GM19395 (cell line): ENCODE results near the gene MARK3.

Experiments
- ATAC-seq: cut with Tn5 transposase; IDR thresholded peaks from one replicate; pipeline ENCODE4 v1.9.1; 2021; ENCODE audit warnings: mild to moderate bottlenecking, moderate library complexity; ENCODE audit not compliant: unreplicated experiment

The MARK3 gene

DNA sequence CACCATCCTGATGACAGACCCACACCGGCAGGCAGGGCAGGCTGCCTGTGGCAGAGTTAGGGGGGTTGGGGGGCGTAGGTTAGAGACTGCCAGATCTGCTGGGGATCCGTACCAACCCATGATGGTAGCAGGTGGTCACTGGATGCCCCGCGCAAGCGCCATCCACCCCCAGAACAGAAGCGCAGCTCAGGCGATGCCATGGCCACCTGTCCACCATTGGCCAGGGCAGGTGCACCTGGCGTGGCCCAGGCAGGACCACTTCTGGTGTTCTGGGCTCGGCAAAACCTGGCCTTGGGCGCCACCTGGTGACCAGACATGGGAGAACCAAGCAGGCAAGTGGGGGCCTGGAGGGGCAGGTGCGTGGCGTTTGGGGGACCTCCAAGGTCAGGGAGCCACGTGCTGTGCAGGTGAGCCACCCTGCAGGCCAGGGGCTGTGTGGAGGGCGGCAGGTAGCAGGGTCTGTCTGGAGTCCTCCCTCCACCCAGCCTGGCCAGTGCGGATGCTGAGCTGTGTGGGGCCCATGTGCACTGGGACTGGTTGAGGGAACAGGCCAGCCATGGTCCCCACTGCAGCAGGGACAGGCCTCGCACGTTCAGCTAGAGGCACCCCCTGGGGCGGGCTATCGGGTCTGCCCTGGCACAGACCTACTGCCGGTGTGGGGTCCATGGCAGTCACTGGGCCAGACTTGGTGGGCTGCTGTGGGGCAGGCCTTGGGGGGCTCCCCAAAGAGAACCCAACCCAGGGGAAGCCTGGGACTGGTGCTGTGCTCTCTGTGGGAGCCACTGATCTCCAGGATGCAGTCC is 161.6 kb downstream of the MARK3 start:
- no peak for ATAC-seq

DNA sequence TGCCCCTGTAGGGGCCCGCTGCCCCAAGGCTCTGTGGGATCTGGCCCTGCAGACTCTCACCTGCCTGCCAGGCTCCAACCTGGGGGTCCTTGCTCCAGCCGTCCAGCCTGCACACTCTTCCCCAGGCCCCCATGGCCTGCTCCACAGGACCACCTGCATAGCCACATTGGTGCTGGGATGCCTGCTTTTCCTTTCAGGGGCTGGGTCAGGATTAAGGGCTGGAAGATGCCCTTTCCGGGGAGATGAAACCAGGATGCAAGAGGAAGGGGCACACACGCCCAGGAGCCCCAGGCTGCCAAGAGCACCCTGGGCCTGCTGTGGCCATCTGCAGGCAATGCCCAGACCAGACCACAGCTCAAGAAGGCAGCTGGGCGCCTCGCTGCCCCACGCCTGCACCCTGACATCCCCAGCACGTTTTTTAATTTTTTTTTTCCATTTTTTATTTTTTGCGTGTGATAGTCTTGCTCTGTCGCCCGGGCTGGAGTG is 162.3 kb downstream of the MARK3 start:
- ATAC-seq, result no peak

DNA sequence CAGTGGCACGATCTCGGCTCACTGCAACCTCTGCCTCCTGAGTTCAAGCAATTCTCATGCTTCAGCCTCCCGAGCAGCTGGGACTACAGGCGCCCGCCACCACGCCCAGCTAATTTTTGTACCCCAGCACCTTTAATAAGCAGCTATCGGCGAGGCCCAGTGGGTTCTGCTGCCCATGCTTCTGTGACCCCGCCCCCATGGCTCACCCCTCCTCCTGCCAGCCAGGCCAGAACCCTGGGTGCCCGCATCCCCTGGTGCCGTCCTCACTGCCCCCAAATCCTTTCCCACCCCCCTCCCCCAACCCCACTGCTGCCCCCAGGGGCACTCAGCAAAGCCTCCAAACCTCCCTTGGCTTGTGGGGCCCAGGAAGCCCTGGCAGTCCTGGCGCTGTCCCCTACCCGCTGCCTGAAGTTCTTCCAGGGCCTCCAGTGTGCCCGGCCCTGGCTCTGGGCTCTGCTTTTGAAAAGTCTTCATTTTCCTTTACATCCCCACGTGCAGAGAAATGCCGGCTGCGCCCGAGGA is 162.8 kb downstream of the MARK3 start:
- ATAC-seq, result no peak

DNA sequence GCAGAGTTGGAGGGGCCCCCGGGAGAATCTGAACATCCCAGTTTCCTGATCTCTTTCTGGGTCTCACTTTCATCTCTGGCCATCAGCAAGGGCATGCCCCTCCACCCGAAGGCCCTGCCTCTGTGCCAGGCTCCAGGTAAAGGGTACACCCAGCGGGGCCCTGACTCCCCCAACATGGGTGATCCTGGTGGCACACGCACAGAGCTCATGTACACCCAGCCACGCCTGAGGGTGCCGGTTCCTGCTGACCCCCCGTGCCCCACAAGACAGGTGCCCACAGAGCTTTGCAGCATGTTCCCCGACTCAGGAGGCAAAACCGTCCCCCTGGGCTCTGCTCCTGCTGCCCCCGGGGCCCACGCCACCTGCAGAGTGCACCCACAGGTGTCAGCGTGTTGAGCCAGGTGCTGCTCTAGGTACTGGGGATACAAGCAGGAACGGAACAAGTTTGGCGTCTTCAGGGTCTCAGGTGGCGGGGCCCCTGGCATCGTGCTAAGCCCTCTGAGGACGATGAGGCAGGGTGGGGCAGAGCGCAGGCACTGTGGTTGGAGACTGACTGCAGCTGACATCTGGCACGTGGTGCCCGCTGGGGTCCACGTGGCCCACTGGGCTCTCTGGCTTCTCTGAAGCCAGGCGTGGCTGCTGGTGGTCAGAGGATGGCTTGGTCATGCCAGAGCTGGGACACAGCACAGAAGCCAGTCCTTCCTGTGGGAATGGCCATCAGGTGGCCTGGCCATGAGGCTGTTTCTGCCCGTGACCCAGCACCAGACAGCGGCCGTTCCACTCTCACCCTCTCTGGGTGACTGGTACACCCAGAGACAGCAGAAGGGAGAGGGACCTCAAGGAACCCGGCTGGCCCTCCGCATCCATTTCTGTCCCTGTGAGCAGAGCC is 163.5 kb downstream of the MARK3 start:
- no peak for ATAC-seq

DNA sequence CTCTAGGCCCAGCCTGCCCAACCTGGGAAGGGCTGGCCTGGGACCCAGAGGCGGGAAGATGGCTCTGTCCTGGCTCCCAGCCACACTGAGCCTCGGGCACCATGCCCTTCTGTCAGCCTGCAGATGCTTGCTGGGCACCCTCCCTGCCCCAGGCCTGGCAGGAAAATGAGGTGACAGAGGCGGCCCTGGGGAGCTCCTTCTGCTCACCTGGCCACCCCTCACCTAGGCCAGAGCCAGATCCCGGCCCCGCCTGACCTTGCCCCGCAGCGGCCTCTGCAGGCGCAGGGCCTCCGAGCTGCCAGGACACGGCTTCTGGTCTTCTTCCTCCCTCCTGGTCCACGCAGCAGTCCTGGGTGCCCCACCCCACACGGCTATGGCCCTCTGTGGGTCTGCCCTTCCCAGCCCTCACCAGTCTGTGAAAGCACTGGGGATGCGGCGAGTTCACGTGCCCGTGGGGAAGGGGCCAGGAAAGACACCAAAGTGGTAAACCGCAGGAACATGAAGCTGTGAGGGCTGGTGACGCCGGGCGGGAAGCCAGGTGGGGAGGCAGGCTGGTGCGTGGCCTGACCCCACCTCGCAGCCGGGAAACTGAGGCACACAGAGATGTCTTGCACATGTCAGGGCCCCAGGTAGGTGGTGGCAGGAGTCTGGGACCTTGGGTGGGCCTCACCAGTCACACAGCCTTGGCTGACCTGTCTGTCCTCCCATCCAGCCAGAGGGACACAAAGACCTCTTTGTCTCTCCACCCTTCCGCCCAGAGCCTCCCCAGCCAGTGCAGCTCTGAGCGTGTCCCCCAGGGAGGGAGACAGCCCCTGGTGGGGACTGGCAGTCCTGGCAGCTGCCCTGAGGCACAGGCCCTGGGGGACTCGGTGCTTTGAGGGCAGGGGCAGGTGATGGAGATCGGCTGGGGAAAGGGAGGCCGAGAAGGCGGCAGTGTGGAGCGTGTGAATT is 164.4 kb downstream of the MARK3 start:
- no peak for ATAC-seq

DNA sequence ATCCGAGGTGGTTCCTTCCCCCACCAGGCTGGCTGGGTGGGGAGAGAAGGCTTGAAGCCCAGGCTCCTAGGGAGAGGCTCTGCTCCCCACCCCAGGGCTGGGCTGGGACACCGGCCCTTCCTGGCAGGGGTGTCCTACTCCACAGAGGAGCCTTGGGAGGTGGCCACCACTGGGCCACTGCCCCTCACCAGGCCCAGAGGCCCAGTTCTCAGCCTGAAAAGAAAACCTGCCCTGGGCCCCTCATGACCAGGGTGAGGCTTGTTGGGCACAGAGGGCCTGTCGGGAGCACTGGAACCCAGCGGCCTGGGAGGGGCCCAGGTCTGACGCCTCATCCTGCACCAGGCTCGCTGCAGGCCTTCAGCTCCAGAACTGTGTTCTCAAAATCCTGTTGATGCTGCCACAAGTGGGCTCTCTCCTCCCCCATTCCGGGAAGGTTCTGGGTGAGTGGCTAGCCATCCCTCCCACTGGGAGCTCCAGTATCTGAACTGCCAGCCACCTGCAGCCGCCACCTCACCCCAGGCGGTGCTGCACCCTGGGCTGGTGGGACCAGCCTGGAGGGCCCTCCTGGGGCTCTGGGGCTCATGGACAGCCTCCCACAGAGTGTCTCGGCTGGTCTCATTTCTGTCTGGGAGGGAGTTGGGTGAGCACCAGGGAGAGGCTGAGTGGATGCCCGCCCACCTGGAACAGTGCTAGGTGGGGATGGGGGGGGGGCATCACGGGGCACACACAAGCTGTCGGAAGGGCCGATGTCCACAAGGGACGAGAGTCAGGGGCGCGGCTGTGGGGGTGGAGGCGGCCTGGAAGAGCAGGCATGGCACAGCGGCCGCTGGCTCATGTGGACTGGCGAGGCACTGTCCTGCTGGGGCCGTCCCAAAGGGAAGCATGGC is 165.5 kb downstream of the MARK3 start:
- no peak for ATAC-seq

DNA sequence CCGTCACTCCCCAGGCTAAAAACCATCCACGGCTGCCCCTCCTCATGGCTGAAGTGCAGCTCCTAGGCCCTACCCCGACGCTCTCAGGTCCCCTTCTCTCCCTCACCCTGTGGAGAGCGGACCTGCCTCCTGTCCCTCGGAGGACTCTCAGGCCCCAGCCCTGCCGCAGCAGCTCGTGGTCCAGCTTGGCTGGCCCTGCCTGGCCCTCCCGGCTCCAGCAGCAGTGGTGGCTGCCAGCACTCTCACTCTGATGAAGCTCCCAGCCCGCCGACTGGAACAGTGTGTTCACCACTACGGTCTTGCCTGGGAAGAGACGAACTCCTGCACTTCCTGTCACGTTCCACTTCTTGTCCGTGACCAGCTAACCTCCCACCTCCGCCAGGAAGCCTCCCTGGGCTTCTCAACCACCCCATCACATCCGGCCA is 166.1 kb downstream of the MARK3 start:
- no peak for ATAC-seq

DNA sequence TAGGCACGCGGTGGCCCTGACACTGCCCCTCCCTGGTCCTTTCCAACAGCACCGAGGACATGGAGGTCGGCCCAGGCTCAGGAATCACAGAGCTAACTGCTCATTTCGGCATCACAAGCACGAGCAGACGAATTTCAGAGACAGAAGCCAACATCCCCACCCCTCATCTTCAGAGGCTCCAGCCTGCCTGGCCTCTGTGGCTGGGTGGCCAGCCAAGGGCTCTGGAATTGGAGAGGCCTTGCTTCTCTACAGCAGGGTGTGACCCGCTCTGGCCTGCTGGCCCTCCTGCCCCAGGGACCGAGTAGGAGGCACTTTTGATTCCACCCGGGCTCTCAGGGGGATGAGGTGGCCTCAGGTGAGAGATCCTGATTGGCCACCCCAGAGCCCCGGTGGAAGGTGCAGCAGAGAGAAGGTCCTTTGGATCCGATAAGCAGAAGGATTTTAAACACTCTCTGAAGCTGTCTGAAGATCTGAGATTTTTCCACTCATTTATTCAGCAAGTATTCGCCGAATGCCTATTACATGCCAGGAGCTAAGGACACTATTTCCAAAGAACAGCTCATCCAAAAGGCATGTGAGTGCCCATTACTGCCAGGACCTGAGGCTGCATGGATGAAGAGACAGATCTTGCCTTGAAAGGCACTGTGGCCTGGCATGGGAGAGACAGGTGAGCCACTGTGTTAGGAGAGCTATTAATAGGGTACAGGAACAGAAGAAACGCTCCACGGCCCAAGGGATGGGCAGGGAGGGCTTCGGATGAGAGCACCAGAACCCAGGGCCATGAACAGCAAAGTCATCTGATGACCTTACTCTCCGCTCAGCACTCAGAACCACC is 167.0 kb downstream of the MARK3 start:
- ATAC-seq, result no peak

DNA sequence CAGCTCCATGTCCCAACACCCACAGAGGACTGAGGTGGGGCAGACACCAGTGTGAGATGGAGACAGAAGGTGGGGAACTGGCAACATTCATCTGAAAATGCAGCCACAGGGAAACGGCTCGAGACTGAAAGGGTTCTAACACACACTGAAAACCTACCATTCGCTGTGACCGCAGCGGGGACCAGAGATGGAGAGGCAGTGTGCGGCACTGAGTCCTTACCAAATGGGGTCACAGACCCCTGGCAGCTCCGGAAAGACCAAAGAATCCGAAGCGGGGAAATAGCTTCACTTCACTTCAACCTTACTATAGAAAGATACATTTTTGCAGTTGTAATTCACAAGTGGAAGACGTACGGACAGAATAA is 167.6 kb downstream of the MARK3 start:
- no peak for ATAC-seq
